OCI-LY7 (cell line): Measurements from ENCODE around the gene PTPN21. TPM values are rescaled to one million over a fixed set of nuclear protein-coding genes. Genes with fewer than 3 reads are reported as not detected.

Experiments used
- BruUV-seq: library from RNA; stranded (reverse); fragments of 400-500 nt; replicated peaks from 2 replicates; lab custom pipeline; 2021; lab: Mats Ljungman, UMichigan
- CTCF ChIA-PET: fragments of 300-600 bp; sonication (Branson Sonifier 250); formaldehyde crosslinking; loops from one replicate; lab custom pipeline; 2022; ENCODE audit warnings: antibody characterized with exemption; ENCODE audit not compliant: unreplicated experiment; lab: Charles Lee
- POLR2A ChIA-PET: fragments of 300-600 bp; sonication (Branson Sonifier 250); formaldehyde crosslinking; loops from one replicate; lab custom pipeline; 2022; ENCODE audit warnings: antibody characterized with exemption; lab: Charles Lee
- DNase-seq: peaks from one replicate; pipeline ENCODE4 v3.0.0-alpha.2; 2015; ENCODE audit warnings: low spot score
- H2AFZ ChIP-seq: fragments of 200-600 bp; sonication (generic), shearing (Covaris generic); 2 replicates; pipeline ENCODE4 v1.6.1; 2014; ENCODE audit warnings: mild to moderate bottlenecking, antibody characterized with exemption, low read length, moderate library complexity
- H3K27ac ChIP-seq: fragments of 200-600 bp; sonication (generic); 2 replicates; pipeline ENCODE4 v1.5.1; 2014; ENCODE audit warnings: mixed run types, low read depth, mild to moderate bottlenecking, moderate library complexity, low read length, inconsistent platforms; ENCODE audit not compliant: poor library complexity, severe bottlenecking
- H3K36me3 ChIP-seq: fragments of 200-600 bp; sonication (generic); 2 replicates; pipeline ENCODE4 v1.6.1; 2014; ENCODE audit warnings: mild to moderate bottlenecking, antibody characterized with exemption, low read length, moderate library complexity, mixed read lengths; ENCODE audit not compliant: insufficient read depth
- H3K4me1 ChIP-seq: fragments of 200-600 bp; sonication (generic); 2 replicates; pipeline ENCODE4 v1.5.1; 2014; ENCODE audit warnings: mild to moderate bottlenecking, low read length; ENCODE audit not compliant: insufficient read depth, poor library complexity, severe bottlenecking
- H3K4me2 ChIP-seq: fragments of 200-600 bp; sonication (generic); 2 replicates; pipeline ENCODE4 v1.6.1; 2014; ENCODE audit warnings: mild to moderate bottlenecking, low read length
- H3K4me3 ChIP-seq: fragments of 200-600 bp; sonication (generic); 2 replicates; pipeline ENCODE4 v1.5.1; 2014; ENCODE audit warnings: mild to moderate bottlenecking, low read depth, low read length; ENCODE audit not compliant: poor library complexity, severe bottlenecking
- H3K79me2 ChIP-seq: fragments of 200-600 bp; sonication (generic); 2 replicates; pipeline ENCODE4 v1.6.1; 2016; ENCODE audit warnings: low read depth, mild to moderate bottlenecking, low read length, moderate library complexity, mixed read lengths; ENCODE audit not compliant: insufficient read depth
- H3K9me2 ChIP-seq: fragments of 200-600 bp; sonication (generic); 2 replicates; pipeline ENCODE4 v1.6.1; 2016; ENCODE audit warnings: mild to moderate bottlenecking, low read length, mixed read lengths; ENCODE audit not compliant: insufficient read depth
- H3K9me3 ChIP-seq: fragments of 200-600 bp; sonication (generic); 2 replicates; pipeline ENCODE4 v1.6.1; 2014; ENCODE audit warnings: mild to moderate bottlenecking, mixed run types, low read length, mixed read lengths
- H4K20me1 ChIP-seq: fragments of 200-600 bp; sonication (generic); 2 replicates; pipeline ENCODE4 v1.6.1; 2014; ENCODE audit warnings: mild to moderate bottlenecking, antibody characterized with exemption, low read length, moderate library complexity, mixed read lengths; ENCODE audit not compliant: insufficient read depth
- EZH2phosphoT487 ChIP-seq: fragments of 200-600 bp; sonication (generic); IDR thresholded peaks from 2 replicates; pipeline ENCODE4 v1.6.1; 2018; ENCODE audit warnings: low read depth, borderline replicate concordance, mild to moderate bottlenecking, mixed run types, antibody characterized with exemption, low read length, moderate library complexity, mixed read lengths
- intact Hi-C: fragments of 100-400 bp; cut with micrococcal nuclease; formaldehyde crosslinking; loops from one replicate; pipeline ENCODE4 v1.10.0; 2022; ENCODE audit not compliant: unreplicated experiment
- total RNA-seq, 2 experiments: library from RNA; depleted of rRNA in 1 of 2; stranded (reverse); fragments of >200 nt in 1 of 2; shearing (Covaris generic) in 1 of 2; gene quantifications; 2 replicates each; pipeline ENCODE4 v1.2.3, GENCODE V29; 2014 to 2022
- TF ChIP-seq, protein P1 (sequence below): fragments of 200-600 bp; sonication (generic); conservative IDR thresholded peaks from 2 replicates; pipeline ENCODE4 v1.5.1; 2014; ENCODE audit warnings: mild to moderate bottlenecking, antibody characterized with exemption, low read length, moderate library complexity, mixed read lengths

Gene PTPN21
- total RNA-seq, 2 experiments from 2014 or later: not detected

DNA sequence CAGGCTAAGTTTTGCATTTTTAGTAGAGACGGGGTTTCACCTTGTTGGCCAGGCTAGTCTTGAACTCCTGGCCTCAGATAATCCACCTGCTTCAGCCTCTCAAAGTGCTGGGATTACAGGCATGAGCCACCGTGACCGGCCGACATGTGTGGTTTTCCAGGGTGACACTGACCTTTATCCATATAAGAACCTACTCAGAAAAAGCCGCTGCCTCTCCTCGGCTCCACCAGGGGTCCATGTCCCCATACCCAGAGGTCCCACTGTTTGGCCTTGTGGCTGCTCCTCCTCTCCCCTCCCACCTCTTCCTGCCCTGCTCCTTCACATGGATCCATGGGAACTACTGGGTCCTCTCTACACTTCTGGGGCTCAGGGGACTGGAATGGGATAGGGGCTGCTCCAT is 64.6 kb downstream of the PTPN21 start:
- TF ChIP-seq, protein P1, sequence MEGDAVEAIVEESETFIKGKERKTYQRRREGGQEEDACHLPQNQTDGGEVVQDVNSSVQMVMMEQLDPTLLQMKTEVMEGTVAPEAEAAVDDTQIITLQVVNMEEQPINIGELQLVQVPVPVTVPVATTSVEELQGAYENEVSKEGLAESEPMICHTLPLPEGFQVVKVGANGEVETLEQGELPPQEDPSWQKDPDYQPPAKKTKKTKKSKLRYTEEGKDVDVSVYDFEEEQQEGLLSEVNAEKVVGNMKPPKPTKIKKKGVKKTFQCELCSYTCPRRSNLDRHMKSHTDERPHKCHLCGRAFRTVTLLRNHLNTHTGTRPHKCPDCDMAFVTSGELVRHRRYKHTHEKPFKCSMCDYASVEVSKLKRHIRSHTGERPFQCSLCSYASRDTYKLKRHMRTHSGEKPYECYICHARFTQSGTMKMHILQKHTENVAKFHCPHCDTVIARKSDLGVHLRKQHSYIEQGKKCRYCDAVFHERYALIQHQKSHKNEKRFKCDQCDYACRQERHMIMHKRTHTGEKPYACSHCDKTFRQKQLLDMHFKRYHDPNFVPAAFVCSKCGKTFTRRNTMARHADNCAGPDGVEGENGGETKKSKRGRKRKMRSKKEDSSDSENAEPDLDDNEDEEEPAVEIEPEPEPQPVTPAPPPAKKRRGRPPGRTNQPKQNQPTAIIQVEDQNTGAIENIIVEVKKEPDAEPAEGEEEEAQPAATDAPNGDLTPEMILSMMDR: no peak
- TF ChIP-seq EZH2phosphoT487: no peak
- intact Hi-C loops: no loop called here
- CTCF ChIA-PET: no interaction called here

DNA sequence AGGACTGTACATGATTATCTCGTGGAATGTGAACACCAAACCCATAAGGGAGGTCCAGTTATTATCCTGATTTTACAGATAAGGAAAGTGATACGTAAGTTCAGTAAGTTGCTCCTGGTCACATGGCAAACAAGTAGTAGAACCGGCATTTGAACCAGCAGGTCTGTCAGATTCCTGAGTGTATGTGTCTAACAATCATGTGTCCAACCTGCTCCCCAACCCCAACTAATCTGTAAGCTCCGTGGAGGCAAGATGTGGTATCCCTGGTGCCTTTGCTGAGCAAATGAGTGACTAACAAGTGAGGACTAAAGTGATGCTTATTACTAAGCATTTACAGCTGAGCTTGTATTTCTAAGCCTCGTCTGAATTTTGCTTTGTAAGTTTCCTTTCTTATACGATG is 65.9 kb downstream of the PTPN21 start:
- Histone ChIP-seq H4K20me1 (no peaks in the 10 kb centered on the region), H3K4me3 (no peak overlapping the region), H3K9me2 (no peaks in the 10 kb centered on the region), H2AFZ (no peak overlapping the region), H3K36me3 (no peaks in the 10 kb centered on the region), H3K79me2 (no peaks in the 10 kb centered on the region), H3K4me2 (no peak overlapping the region), H3K27ac (no peak overlapping the region), H3K4me1 (no peaks in the 10 kb centered on the region), H3K9me3 (no peaks in the 10 kb centered on the region)
- TF ChIP-seq, protein P1: no peak
- TF ChIP-seq EZH2phosphoT487: no peak
- BruUV-seq: no TSS peak
- intact Hi-C loops: no loop called here
- POLR2A ChIA-PET: no interaction called here
- CTCF ChIA-PET: no interaction called here
- no peak for DNase-seq

More for the DNA sequence above, 64.6 kb downstream of the PTPN21 start:
- no peaks in the 10 kb centered on the region for H3K4me1 ChIP-seq
- POLR2A ChIA-PET: no interaction called here
- no peaks in the 10 kb centered on the region for H3K36me3 ChIP-seq
- H2AFZ ChIP-seq: no peak overlapping the region
- H4K20me1 ChIP-seq: no peaks in the 10 kb centered on the region
- DNase-seq: no peak
- H3K27ac ChIP-seq: no peak overlapping the region
- no peak overlapping the region for H3K4me2 ChIP-seq
- no peaks in the 10 kb centered on the region for H3K9me3 ChIP-seq
- H3K9me2 ChIP-seq: no peaks in the 10 kb centered on the region
- no peaks in the 10 kb centered on the region for H3K79me2 ChIP-seq
- BruUV-seq: no TSS peak
- H3K4me3 ChIP-seq: no peak overlapping the region

DNA sequence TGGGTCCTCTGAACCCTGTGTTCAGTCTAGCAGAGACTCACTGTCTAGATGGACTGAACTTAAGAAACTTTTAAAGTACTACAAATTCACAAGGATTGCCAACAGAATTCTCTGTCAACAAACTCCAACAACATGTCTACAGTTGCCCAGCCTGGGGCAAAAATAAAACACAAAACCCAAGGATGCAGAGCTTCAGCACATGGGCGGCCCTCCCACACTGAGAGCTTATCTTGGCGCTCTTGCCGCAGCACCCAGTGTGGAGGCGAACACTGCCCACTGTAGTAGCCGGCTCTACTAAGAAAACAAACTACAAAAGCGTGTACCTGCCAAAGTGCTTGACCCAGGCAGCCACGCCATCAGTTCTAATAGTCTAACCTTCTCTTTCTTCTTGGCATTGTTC is 66.7 kb downstream of the PTPN21 start:
- TF ChIP-seq, protein P1: no peak
- TF ChIP-seq EZH2phosphoT487: no peak
- Histone ChIP-seq H3K4me1 (no peaks in the 10 kb centered on the region), H4K20me1 (no peaks in the 10 kb centered on the region), H3K4me3 (no peak overlapping the region), H3K36me3 (no peaks in the 10 kb centered on the region), H3K9me3 (no peaks in the 10 kb centered on the region), H2AFZ (no peak overlapping the region), H3K79me2 (no peaks in the 10 kb centered on the region), H3K4me2 (no peak overlapping the region), H3K9me2 (no peaks in the 10 kb centered on the region), H3K27ac (no peak overlapping the region)
- DNase-seq: no peak
- ChIA-PET POLR2A (no interaction called here), CTCF (no interaction called here)
- BruUV-seq: no TSS peak
- intact Hi-C loops: no loop called here
